GM12874 (cell line): ENCODE data around the gene MAPK7.

Experiments
- CTCF ChIP-seq: IDR thresholded peaks from 2 replicates; pipeline ENCODE4 v1.5.1; 2011; ENCODE audit warnings: low read depth, mild to moderate bottlenecking, control low read depth, low read length, moderate library complexity; ENCODE audit not compliant: insufficient read depth

MAPK7 gene

GRCh38 chr17:19348806-19349205 is 29.5 kb upstream of the MAPK7 start:
- no peak for TF ChIP-seq CTCF

DNA sequence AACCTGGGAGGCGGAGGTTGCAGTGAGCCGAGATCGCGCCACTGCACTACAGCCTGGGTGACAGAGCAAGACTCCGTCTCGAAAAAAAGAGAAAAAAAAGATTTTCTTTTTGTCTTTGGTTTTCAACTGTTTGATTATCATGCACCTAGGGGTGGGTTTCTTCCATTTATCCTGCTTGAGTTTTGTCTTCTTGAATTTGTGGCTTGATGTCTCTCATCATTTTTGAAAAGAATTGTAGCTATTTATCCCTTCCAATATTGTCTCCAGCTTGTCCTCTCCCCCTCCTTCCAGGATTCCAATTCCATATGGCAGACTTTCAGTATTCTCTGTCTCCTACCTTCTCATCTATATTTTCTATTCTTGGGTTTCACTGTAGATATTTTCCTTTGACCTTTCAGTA is 23.6 kb upstream of the MAPK7 start:
- no peak for TF ChIP-seq CTCF

DNA sequence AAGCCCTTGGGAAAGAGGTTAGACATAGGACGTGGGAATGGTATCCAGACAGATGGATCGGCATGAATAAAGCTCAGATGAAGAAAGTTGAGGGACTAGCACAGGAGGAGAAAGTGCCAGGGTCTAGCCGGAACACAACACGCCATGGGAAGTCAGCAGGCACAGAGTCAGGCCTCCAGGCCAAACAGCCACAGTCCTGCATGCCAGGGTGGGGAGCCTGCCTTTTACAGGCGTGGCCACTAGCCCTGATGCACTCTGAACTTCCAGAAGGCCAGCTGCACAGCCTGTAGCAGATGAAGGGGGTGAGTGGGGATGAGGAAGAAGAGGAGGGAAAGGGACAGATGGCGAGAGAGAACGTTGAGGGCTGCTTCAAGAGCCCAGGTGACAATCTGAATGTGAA is 20.9 kb upstream of the MAPK7 start:
- TF ChIP-seq CTCF: no peak

- TF ChIP-seq CTCF: no peak
Observed at GRCh38 chr17:19357761-19358160, 20.5 kb upstream of the MAPK7 start.

- no peak for TF ChIP-seq CTCF
Observed at GRCh38 chr17:19359151-19359550, 19.1 kb upstream of the MAPK7 start.

- TF ChIP-seq CTCF: no peak
Observed at GRCh38 chr17:19359856-19360255, 18.4 kb upstream of the MAPK7 start.

DNA sequence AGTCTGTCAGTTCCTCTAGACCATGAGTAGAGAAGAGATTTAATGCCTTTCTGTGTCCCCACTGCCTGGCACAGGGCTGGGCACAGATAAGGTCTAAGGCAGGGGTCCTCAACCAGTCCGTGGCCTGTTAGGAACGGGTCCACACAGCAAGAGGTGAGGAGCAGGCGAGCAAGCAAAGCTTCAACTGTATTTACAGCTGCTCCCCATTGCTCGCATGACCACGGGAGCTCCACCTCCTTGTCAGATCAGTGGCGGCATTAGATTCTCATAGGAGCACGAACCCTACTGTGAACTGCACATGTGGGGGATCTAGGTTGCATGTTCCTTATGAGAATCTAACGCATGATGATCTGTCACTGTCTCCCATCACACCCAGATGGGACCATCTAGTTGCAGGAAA is 17.5 kb upstream of the MAPK7 start:
- TF ChIP-seq CTCF: no peak

GRCh38 chr17:19361326-19361725 is 17.0 kb upstream of the MAPK7 start:
- no peak for TF ChIP-seq CTCF
